GM19023 (cell line): ENCODE results near the gene PLA2R1.
"Not testable (repeated sequence)": the region's sequence is repeated elsewhere in the genome, so short reads cannot be mapped to it uniquely, and the experiment has no call there.

Source experiments
- ATAC-seq: cut with Tn5 transposase; IDR thresholded peaks from one replicate; pipeline ENCODE4 v1.9.1; 2021; ENCODE audit warnings: mild to moderate bottlenecking, moderate library complexity; ENCODE audit not compliant: unreplicated experiment

The PLA2R1 gene

DNA sequence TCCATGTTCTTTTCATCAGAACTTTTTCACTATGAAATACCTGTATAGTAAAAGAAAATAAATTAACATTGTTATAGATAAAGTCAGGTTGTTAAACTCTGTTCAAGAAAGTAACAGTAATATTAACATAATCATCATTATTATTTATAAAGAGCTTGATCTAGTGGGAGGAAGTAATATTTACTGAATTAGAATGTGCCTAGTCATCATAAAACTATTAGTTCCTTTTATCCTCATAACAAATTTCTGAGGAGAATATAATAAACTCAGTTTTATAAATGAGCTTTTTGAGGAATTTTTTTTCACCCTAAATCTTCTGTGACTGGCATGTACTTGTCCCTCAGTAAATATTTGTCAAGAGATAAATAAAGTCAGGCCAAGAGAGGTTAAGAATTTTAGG lies 78.4 kb downstream of the PLA2R1 start:
- ATAC-seq = no peak

DNA sequence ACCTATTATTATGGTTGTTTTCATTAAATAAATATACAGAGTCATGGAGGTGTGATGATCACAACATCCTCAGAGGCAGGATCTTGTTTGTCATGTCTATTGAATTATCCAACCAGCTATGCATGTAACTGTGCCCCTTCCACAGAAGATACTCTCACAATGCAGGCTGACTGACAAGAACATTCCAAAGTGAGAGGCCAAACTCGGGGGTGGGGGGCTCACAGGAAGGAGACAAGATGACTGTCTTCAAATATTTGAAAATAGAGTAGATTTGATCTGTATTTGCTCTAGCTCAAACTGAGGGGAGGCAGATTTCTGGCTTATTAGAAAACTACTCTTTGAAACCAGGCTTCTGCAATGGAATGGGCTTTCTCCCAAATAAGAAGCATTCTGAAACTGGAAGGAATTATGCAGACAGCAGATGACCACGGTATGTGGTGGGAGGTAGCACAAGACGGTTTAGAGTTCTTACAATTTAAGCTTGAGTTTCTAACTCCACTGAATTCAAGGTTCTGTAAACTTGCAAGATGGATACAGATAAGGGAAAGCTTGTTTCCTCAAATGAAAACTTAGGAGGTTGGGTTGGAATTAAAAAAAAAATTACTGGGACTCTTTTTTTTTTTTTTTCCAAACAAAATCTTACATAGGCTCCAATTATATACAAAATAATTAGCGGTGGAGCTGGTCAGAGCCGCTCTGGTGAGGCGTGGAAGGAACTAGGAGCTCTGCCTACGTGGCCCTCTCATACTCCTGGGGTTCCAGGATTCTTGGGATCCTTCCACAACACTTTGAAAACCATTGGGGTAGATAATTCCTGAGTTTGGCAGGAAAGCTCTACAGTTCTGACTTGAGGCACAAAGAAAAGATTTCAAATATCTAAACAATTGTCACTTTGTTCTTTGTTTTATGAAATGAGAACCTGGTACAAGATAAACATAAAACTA lies 79.3 kb downstream of the PLA2R1 start:
- no peak for ATAC-seq

DNA sequence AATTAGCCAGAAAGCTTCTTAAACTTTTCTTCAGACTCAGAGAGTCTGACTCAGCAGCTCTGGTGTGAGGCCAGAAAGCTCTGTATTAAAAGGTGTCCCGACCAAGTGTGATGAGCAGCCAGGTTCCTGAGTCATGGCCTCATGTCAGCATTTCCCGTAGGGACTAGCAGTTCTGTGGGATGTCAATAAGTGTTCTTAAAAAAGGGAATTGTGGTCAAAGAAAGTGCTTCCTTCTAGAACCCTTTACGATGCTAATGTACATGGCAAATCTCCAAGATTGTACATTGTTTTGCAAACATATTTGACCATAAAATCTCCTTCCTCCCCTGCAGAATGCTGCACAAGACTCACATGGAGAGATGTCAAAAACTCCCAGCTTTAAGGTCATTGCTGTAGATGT lies 80.1 kb downstream of the PLA2R1 start:
- ATAC-seq = no peak

DNA sequence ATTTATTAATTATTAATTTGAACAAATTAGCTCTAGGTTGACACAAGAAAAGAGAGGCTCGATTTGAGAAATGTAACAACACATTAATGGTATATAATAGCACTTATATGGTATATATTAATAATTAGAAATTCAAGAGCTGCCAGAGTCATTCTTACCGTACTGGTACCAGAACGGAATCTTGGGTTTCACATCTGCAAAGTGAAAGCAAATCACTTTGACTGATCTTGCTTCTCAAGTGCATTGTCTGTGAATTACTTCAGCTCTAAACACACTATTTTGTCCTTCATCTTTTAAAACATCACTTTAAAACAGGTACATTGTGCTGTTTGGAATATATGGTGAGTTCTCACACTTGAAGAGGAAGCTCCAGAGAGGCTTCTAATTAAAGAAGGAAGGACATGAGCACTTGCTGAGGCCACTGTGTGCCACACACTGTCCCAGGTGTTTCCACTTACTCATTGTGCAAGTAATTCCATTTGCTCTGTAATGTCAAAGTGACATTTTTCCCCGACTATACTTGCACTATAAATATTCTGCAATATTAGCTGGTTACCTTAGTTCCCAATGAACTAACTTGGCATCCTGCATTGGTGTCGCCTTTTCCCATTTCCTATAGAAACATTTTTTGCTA lies 85.8 kb downstream of the PLA2R1 start:
- ATAC-seq = no peak

DNA sequence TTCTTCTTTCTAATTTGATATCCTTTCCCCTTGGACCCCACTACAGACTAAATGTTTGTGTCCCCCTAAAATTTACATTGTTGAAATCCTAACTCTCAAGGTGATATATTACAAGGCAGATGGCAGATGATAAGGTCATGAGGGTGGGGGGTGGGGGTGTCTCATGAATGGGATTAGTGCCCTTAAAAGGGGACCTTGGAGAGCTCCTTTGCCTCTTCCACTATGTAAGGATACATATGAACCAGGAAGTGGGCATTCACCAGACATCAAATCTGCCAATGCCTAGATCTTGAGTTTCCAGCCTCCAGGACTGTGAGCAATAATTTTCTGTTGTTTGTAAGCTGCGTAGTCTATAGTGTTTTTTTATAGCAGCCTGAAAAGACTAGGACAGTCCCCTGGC lies 89.1 kb downstream of the PLA2R1 start:
- ATAC-seq = no peak

DNA sequence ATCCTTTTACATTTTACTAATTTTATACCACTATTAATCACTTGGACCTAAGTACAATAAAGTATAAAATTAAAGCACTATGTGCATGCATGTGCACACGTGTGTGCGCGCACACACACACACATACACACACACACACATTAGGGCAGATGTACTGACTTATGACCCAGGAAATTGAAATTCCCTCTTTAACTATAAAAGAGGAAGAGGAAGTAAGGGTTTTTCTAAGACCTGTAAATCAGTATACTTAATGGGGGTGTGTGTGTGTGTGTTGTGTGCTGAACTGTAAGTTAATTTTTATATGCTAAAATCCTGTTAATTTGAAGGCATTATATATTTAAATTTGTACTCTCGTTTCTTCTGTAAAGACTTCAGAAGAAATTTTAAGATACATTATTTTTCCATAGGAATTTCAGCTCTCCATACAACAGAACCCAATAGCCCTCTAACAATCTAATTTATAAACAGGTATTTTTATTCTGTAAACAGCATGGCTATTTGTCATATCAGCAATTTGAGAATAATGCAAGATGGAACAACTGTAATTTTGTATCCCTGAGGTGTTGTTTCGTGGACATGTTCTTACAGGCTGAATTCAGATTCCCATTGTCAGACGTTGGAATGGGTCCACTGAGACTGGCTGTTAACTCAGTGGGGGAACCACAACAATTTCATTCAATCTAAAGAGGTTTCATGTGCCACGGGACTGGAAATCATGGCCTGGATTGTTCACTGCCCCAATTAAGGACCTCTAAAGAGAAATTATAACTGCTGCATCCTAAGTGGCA lies 90.9 kb downstream of the PLA2R1 start:
- ATAC-seq = no peak

DNA sequence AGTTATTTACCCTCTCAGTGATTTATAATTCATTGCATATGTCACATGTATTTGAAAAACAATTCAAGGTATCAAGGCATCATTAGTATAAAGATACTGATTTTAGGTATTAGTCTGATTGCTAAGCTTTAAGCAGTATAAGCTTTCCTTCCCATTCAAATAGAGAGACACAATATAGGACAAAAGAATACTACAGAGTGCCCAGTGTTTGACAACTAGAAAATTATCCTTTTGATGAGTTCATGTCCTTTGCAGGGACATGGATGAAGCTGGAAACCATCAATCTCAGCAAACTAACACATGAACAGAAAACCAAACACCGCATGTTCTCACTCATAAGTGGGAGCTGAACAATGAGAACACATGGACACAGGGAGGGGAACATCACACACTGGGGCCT lies 91.9 kb downstream of the PLA2R1 start:
- not testable (repeated sequence) for ATAC-seq

DNA sequence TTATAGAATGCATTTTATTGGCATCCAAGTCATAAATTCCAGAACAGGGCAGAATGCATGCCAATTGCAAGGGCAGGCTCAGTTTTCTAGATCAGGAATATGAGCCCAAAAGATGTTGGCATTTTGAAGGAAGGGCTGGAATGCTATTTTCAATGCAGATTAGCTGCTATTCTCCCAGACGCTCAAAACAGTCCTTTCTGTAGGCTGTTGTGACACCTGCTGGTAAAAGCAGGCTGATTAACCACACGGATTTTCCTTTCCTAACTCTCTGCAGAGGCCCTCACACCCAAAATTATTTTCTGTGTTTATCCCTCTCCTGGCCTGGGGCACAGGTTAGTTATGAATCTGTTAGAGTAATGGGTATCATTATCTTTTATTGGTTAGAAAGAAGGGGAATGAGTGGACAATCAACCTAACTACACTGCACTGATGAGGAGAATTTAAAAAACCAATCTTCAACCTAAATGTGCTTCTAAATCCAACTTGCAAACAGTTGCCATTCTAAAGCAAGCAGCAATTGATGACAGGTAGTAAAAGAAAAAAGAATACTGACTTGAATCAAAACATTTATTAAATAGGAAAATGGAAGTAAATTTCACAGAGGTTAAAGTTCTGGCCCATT lies 94.0 kb downstream of the PLA2R1 start:
- ATAC-seq = no peak

DNA sequence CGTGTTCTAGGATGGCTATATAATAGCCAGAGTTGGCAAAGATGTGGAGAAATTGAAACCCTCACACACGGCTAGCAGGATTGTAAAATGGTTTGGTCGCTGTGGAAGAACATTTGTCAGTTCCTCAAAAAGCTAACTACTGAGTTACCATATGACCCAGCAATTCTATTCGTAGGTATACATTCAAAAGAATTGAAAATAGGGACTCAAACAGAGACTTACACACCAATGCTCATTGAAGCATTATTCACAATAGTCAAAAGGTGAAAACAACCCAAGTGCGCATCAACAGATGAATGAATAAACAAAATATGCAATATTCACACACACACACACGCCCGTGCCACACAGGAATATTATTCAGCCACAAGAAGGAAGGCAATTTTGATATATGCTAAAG lies 98.7 kb downstream of the PLA2R1 start:
- peak; percentile 79 for ATAC-seq

DNA sequence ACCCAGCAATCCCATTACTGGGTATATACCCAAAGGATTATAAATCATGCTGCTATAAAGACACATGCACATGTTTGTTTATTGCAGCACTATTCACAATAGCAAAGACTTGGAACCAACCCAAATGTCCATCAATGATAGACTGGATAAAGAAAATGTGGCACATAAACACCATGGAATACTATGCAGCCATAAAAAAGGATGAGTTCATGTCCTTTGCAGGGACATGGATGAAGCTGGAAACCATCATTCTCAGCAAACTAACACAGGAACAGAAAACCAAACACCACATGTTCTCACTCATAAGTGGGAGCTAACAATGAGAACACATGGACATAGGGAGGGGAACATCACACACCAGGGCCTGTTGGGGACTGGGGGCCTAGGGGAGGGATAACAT lies 99.9 kb downstream of the PLA2R1 start:
- ATAC-seq = not testable (repeated sequence)

DNA sequence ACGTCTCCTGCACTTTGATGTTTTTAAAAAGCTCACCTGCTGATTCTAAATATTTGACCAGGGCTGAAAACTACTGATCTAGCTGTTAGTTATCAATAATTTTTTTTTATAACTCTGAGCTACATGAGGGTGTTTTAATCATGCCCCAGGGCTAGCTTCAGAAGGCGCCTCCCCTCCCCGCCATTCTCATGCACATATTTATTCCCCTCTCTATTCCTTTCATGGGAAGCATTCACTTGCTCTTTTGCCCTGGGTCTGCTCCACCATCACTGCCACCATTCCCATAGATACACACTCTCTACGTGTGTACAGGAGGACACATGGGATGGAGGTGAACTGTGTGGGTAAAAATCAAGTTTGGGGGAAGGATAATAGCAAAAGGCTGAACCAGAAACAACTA lies 101.0 kb downstream of the PLA2R1 start:
- no peak for ATAC-seq

DNA sequence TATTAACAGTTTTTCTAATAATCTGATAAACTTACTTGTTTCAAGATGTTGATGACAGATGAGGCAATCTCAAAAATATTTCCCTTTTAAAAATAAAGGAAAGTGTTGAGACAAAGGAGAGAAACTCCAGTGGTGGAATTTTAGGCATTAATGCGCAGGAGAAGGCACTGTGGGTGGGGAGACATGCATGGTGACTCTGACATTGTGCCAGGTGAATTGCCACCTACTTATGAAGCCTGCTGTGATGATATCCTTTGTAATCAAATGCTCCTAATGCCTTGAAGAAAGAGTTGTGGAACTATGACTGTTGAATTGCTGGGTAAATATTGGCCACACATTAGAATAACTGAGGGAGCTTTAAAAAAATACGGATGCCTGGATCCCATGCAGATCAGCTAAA lies 101.4 kb downstream of the PLA2R1 start:
- no peak for ATAC-seq

DNA sequence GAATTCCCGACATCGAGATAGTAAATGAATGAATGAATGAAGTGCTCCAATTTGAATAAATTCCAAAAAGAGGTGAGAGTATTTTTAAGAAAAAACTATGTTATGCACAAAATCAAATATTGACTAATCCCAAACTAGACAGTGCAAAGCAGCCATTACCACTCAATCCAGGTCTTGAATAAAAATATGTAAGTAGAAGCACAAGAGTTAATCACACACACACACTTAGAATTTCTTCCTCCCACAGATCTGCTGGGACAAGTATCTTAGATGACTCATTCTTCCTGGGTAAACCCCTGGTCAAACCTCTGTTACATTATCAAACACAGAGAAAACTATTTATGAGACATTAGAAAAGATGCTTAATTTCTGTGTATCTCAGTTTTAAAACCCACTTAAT lies 102.0 kb downstream of the PLA2R1 start:
- ATAC-seq = no peak

DNA sequence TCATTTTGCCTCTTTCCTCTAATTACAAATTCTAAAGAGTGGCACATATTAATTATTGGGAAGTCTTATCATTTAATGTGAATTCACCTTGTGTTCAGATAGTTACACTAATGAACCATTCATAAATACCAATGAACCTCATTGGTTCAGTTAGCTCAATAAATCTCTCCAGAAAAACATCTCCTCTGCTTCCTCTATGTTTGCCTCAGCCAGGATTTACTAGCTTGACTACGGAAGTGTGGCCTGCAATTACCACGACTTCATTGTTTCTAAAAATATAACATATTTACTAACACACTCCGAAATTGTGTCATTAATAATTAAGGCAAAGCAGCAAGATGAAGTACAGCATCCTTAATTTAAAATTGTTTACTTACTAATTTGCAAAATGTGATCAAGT lies 103.3 kb downstream of the PLA2R1 start:
- no peak for ATAC-seq

DNA sequence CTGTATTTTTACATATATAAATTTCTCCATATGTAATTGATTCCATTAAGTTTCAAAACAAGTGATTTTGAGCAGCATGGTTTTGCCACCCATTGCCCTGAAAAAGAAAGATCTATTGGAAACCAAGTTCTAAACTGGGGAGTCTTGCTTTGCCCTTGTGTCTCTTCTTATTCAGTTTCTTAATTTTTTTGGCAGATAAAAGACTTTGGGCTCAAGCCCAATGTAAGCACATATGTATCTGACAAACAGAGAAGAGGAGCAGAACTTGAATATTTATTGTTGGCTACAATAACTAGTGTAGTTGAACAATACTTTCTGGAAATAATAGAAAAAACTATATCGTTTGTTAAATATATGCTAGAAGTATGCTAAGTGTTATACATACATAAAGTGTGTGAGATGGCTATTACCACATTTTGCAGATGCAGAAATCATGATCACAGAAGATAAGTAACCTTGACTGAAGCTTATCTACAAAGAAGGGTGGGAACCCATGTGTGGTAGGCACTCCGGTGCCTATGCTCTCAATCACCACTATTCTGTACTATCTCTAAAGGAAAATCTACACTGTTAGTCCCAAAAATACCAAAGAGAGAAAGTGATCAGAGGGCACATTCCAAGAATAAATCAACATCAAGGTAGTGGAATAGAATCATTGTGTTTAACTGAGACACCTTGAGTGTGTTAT lies 109.1 kb downstream of the PLA2R1 start:
- no peak for ATAC-seq

DNA sequence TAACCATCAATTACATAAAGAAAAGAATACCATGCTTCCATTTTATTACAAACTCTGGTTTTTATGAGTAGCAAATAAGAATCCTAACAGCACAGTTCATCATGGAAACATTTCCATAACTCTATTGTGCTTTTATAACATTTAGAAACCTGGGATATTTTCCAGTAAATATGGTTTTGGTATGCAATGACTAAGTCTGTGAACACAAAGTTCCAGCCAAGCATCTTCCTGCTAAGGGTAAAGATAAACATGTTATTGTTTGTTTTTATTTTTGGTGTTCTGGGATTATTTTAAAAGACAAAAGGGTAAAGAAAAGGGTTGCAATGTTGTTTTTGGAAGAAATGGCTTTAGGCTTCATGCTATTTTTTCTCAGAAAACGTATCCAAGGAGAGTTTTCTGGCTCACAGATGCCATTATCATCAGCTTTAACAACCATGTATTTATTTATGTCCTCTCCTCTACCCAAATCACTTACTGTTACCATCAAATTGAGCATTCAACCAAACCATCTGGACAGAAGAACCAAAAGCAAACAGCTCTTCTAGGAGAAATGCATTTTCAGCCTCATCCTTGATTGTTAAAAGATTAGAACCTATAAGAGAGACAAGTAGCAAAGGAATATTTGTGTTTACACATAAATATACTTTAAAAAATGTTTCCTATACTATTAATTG lies 116.0 kb downstream of the PLA2R1 start:
- ATAC-seq = no peak

DNA sequence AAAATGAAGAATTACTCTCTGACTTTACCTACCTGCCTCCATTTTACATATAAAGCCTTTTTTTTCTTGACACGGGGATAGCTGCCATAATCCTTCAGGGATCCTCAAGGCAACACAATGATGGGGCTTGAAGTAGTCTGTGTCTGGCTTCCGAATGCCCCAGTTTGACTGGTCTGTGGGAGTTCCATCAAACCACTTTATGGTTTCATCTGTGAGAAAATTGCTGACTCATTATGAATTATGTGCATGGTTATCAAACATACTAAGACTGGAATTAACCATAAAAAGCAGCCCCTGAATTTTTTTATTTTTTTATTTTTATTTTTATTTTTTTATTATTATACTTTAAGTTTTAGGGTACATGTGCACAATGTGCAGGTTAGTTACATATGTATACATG lies 117.5 kb downstream of the PLA2R1 start:
- ATAC-seq = no peak

DNA sequence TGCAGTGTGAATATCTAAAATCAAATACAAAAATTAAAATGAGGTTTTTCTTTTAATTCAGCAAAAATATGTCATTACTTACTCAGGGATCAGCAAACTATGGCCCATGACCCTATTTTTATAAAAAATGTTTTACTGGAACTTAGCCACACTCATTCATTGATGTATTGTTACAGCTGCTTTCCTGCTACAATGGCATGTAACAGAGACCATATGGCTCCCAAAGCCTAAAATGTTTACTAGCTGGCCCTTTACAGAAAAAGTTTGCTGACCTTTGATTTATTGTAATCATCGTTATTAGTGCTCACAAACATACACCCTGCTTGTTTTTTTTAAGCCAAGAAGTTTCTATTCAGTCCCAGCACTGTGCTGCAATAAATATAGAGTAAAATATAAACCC lies 120.3 kb downstream of the PLA2R1 start:
- ATAC-seq = no peak

DNA sequence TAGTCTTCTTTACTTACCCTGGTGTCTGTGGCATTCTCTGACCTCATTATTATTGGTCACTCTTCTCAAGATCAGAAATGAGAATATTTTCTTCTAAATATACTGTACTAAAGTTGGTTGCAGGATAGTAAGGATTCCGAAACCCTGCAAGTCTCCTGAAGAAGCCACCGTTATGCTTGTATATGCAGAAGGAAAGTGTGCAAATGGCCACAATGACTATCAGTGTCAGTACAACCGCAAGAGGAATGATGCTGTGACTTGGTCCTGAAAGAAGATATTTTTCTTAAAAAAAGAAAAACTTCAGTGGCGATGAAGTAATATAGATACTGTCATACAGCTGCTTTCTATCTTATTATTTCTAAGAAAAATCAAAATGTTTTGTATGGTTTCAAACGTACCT lies 120.7 kb downstream of the PLA2R1 start:
- no peak for ATAC-seq

DNA sequence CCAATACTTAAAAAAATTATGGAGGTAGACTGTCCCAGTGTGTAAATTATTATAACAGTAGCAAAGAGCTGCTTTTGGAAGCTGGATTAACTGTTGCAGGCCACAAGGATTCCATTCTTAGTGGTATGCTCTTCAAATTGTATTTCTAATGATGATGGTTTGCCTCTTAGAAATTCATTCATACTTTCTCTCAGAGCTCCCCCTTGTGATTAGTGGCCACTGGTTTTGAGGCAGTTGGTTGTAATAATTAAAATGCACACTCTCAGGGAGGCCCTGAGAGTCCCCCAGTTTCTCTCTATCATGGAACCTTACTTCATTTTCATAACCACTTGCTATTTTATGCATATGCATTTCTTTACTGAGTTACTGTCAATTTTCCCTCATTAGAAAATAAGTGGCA lies 122.5 kb downstream of the PLA2R1 start:
- ATAC-seq = peak; percentile 87
